ENCODE results near the gene GULP1. TPM values are rescaled to one million over a fixed set of nuclear protein-coding genes. Genes with fewer than 3 reads are reported as not detected.

The GULP1 gene
- total RNA-seq, 1 experiment from 2014 or later = 76.0 TPM

DNA sequence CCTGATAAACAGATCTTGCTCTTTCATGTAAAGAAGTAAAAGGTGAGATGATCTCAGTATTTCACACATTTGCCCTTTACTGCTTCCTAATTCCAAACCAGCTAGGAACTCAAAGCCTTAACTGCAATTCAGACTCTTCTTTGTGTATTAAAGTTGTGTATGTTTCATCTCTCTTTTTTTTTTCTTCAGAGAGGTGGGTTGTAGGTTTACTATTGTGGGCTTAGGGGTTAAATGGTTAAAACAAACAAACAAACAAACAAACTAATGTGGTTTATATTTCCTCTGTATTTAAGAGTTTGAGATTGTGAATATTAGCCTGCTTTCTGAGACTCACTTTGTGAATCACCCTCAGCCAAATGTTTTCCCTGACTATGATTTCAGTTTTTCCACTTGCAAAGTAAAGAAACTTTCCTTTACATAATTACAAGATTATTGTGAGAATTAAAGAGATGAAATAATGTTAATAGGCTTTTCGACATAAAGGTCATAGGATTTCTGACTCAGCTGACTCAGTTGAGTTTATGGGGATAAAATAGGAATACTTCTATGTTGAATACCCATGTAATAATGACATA is 2.8 kb downstream of the GULP1 start:
- intact Hi-C loops (cut with micrococcal nuclease) = loop anchor here (5.0 kb wide), 3 partner anchors 73 to 218 kb away; no protein-coding TSS in a partner anchor
- Histone ChIP-seq H3K79me2 (ENCODE audit: insufficient read depth, low read length) (peaks cover 84% of the 10 kb centered on the region), H3K9me3 (ENCODE audit: control insufficient read depth in 1 of 2, insufficient read depth in 1 of 2, low read depth in 1 of 2, low read length in 2 of 2) (no peaks in the 10 kb centered on the region; a peak in 2 of 4 replicates), H4K20me1 (ENCODE audit: insufficient read depth) (no peaks in the 10 kb centered on the region), H3K36me3 (ENCODE audit: control insufficient read depth in 1 of 2, insufficient read depth in 2 of 2, low read length in 2 of 2) (peaks cover 0 to 16% of the 10 kb centered on the region in 2 experiments; a peak in 1 of 4 replicates), H3K9ac (ENCODE audit: low read length) (peak overlapping the region; percentile 97), H3K4me3 (replicated peaks in 1 of 2; ENCODE audit: low read depth in 1 of 2, low read length in 2 of 2) (peak overlapping the region; percentile 80 to 90), H2AFZ (ENCODE audit: low read depth, low read length, poor library complexity, severe bottlenecking) (no peak overlapping the region), H3K9me2 (ENCODE audit: insufficient read depth) (no peaks in the 10 kb centered on the region), H3K4me2 (ENCODE audit: low read length) (peak overlapping the region; percentile 95), H3K4me1 (ENCODE audit: control insufficient read depth in 1 of 2, insufficient read depth in 2 of 2, low read length in 2 of 2) (peaks cover 35 to 67% of the 10 kb centered on the region in 2 experiments), H3K27ac (ENCODE audit: low read depth, low read length) (peak overlapping the region; percentile 98), H3K27me3 (ENCODE audit: insufficient read depth, low read length) (no peaks in the 10 kb centered on the region)
- TF ChIP-seq EZH2 (IDR thresholded peaks at IDR 0.05) (no peak), CBX3 (IDR thresholded peaks at IDR 0.05; ENCODE audit: low read depth) (no peak), JUND (IDR thresholded peaks at IDR 0.05) (peak; percentile 18; the same call in 1 of the 2 replicates), EZH2phosphoT487 (IDR thresholded peaks at IDR 0.05; ENCODE audit: borderline replicate concordance) (no peak), TCF7L2 (IDR thresholded peaks at IDR 0.05; ENCODE audit: borderline replicate concordance, extremely low read depth, insufficient read depth, insufficient read length) (no peak), ZFX (IDR thresholded peaks at IDR 0.05) (no peak), SP1 (IDR thresholded peaks at IDR 0.05; ENCODE audit: low read depth) (no peak; the same call in 1 of the 2 replicates), CEBPB (IDR thresholded peaks at IDR 0.05; ENCODE audit: low read depth) (no peak), POLR2AphosphoS5 (IDR thresholded peaks at IDR 0.05; ENCODE audit: low read depth, low read length) (0 out of 2 replicates have a peak, but pooled peaks have one; percentile 5), EGR1 (IDR thresholded peaks at IDR 0.05; ENCODE audit: low read depth) (no peak), FOSL1 (IDR thresholded peaks at IDR 0.05; ENCODE audit: low read depth) (no peak), ZNF274 (IDR thresholded peaks at IDR 0.05; ENCODE audit: low read depth, low read length) (no peak), SIN3A (IDR thresholded peaks at IDR 0.05; ENCODE audit: low read depth) (0 out of 2 replicates have a peak, but pooled peaks have one; percentile 19), YY1 (IDR thresholded peaks at IDR 0.05; ENCODE audit: extremely low read depth, insufficient replicate concordance, low read depth, low read length) (no peak), ATF3 (IDR thresholded peaks at IDR 0.05) (no peak)
- TF ChIP-seq, protein P1, sequence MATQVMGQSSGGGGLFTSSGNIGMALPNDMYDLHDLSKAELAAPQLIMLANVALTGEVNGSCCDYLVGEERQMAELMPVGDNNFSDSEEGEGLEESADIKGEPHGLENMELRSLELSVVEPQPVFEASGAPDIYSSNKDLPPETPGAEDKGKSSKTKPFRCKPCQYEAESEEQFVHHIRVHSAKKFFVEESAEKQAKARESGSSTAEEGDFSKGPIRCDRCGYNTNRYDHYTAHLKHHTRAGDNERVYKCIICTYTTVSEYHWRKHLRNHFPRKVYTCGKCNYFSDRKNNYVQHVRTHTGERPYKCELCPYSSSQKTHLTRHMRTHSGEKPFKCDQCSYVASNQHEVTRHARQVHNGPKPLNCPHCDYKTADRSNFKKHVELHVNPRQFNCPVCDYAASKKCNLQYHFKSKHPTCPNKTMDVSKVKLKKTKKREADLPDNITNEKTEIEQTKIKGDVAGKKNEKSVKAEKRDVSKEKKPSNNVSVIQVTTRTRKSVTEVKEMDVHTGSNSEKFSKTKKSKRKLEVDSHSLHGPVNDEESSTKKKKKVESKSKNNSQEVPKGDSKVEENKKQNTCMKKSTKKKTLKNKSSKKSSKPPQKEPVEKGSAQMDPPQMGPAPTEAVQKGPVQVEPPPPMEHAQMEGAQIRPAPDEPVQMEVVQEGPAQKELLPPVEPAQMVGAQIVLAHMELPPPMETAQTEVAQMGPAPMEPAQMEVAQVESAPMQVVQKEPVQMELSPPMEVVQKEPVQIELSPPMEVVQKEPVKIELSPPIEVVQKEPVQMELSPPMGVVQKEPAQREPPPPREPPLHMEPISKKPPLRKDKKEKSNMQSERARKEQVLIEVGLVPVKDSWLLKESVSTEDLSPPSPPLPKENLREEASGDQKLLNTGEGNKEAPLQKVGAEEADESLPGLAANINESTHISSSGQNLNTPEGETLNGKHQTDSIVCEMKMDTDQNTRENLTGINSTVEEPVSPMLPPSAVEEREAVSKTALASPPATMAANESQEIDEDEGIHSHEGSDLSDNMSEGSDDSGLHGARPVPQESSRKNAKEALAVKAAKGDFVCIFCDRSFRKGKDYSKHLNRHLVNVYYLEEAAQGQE (IDR thresholded peaks at IDR 0.05; ENCODE audit: low read depth) = no peak
- TF ChIP-seq, protein P2, sequence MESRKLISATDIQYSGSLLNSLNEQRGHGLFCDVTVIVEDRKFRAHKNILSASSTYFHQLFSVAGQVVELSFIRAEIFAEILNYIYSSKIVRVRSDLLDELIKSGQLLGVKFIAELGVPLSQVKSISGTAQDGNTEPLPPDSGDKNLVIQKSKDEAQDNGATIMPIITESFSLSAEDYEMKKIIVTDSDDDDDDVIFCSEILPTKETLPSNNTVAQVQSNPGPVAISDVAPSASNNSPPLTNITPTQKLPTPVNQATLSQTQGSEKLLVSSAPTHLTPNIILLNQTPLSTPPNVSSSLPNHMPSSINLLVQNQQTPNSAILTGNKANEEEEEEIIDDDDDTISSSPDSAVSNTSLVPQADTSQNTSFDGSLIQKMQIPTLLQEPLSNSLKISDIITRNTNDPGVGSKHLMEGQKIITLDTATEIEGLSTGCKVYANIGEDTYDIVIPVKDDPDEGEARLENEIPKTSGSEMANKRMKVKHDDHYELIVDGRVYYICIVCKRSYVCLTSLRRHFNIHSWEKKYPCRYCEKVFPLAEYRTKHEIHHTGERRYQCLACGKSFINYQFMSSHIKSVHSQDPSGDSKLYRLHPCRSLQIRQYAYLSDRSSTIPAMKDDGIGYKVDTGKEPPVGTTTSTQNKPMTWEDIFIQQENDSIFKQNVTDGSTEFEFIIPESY (IDR thresholded peaks at IDR 0.05; ENCODE audit: extremely low read depth, insufficient replicate concordance, low read length) = no peak
- TF ChIP-seq, protein P3, sequence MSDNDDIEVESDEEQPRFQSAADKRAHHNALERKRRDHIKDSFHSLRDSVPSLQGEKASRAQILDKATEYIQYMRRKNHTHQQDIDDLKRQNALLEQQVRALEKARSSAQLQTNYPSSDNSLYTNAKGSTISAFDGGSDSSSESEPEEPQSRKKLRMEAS (IDR thresholded peaks at IDR 0.05) = no peak
- no TSS peak for BruUV-seq (replicated peaks)
- no peak for DNase-seq (ENCODE audit: low read depth, low spot score)
- ChIA-PET CTCF (interaction anchor here (1.3 kb wide), 1 partner anchor 452 kb away, joined by 3 read pairs; no protein-coding TSS in a partner anchor), RAD21 (ENCODE audit: low non-redundant PET in 1 of 2, low total read pairs in 2 of 2, uncharacterized antibody in 2 of 2, unreplicated experiment in 2 of 2) (interaction anchor here in 1 of 2 experiments (0.8 kb wide), 1 partner anchor 155 kb away, joined by 3 read pairs; no protein-coding TSS in a partner anchor), POLR2A (interaction anchor here (1.2 to 2.8 kb wide), 2 partner anchors 8 to 15 kb away, joined by 3 to 14 read pairs; no protein-coding TSS in a partner anchor)
- ATAC-seq = no peak
